Calu3 (cell line): Measurements from ENCODE around the gene JAKMIP2. TPM values are rescaled to one million over a fixed set of nuclear protein-coding genes. Genes with fewer than 3 reads are reported as not detected.

Source experiments
- BruUV-seq: library from RNA; stranded (reverse); fragments of 400-500 nt; replicated peaks from 2 replicates; lab custom pipeline; 2021; lab: Mats Ljungman, UMichigan
- CTCF ChIA-PET: fragments of 300-600 bp; sonication (Branson Sonifier 250); formaldehyde crosslinking; loops from one replicate; lab custom pipeline; 2022; ENCODE audit warnings: antibody characterized with exemption; lab: Charles Lee
- DNase-seq: peaks from one replicate; pipeline ENCODE4 v3.0.0; 2022
- H3K27ac Mint-ChIP-seq: one replicate; pipeline ENCODE4 v1.8.0; 2022; ENCODE audit warnings: mixed read lengths; ENCODE audit not compliant: unreplicated experiment
- H3K27me3 Mint-ChIP-seq: one replicate; pipeline ENCODE4 v1.8.0; 2022; ENCODE audit warnings: mixed read lengths; ENCODE audit not compliant: unreplicated experiment
- H3K36me3 Mint-ChIP-seq: one replicate; pipeline ENCODE4 v1.8.0; 2022; ENCODE audit warnings: mild to moderate bottlenecking, moderate library complexity, mixed read lengths; ENCODE audit not compliant: insufficient read depth, unreplicated experiment
- H3K4me1 Mint-ChIP-seq: one replicate; pipeline ENCODE4 v1.8.0; 2022; ENCODE audit warnings: mild to moderate bottlenecking, low read depth, mixed read lengths; ENCODE audit not compliant: unreplicated experiment
- H3K4me3 Mint-ChIP-seq: one replicate; pipeline ENCODE4 v1.8.0; 2022; ENCODE audit warnings: mild to moderate bottlenecking, low read depth, moderate library complexity, mixed read lengths; ENCODE audit not compliant: unreplicated experiment
- H3K9me3 Mint-ChIP-seq: one replicate; pipeline ENCODE4 v1.8.0; 2022; ENCODE audit warnings: low read depth, mixed read lengths; ENCODE audit not compliant: unreplicated experiment
- CTCF ChIP-seq: fragments of 200-600 bp; IDR thresholded peaks from one replicate; pipeline ENCODE4 v1.8.0; 2022; ENCODE audit warnings: antibody characterized with exemption; ENCODE audit not compliant: unreplicated experiment
- intact Hi-C: fragments of 100-400 bp; cut with micrococcal nuclease; formaldehyde crosslinking; loops from one replicate; pipeline ENCODE4 v1.10.0; 2022; ENCODE audit not compliant: unreplicated experiment
- total RNA-seq: library from RNA; stranded (reverse); gene quantifications from 2 replicates; pipeline ENCODE4 v1.2.3, GENCODE V29; 2022

JAKMIP2 gene
- total RNA-seq, 1 experiment from 2014 or later: not detected

GRCh38 chr5:147578228-147579024 is 204.1 kb downstream of the JAKMIP2 start:
- no TSS peak for BruUV-seq
- peak; percentile 42 for DNase-seq
- Mint-ChIP-seq H3K36me3 (no peaks in the 10 kb centered on the region), H3K9me3 (no peaks in the 10 kb centered on the region), H3K4me3 (no peak overlapping the region), H3K4me1 (no peaks in the 10 kb centered on the region), H3K27me3 (no peaks in the 10 kb centered on the region), H3K27ac (peak overlapping the region; percentile 1)
- TF ChIP-seq CTCF: peak; percentile 66
- CTCF ChIA-PET: interaction anchor here (0.6 to 2.2 kb wide), 18 partner anchors 19 to 354 kb away, joined by 3 to 22 read pairs (median 6); partner anchors contain the start of gene DPYSL3
- intact Hi-C loops: loop anchor here (2.0 to 5.0 kb wide), 4 partner anchors 114 to 356 kb away; no protein-coding TSS in a partner anchor

GRCh38 chr5:147576646-147577535 is 205.6 kb downstream of the JAKMIP2 start:
- BruUV-seq: no TSS peak
- no peak overlapping the region for H3K27ac Mint-ChIP-seq

GRCh38 chr5:147575598-147575997 is 206.9 kb downstream of the JAKMIP2 start:
- TF ChIP-seq CTCF: no peak
- CTCF ChIA-PET: interaction anchor here (1.2 kb wide), 1 partner anchor 115 kb away, joined by 3 read pairs; no protein-coding TSS in a partner anchor
- no peaks in the 10 kb centered on the region for H3K27me3 Mint-ChIP-seq
- H3K36me3 Mint-ChIP-seq: no peaks in the 10 kb centered on the region
- H3K9me3 Mint-ChIP-seq: no peaks in the 10 kb centered on the region
- intact Hi-C loops: loop anchor here (5.0 kb wide), 2 partner anchors 173 to 353 kb away; no protein-coding TSS in a partner anchor
- no TSS peak for BruUV-seq
- H3K4me1 Mint-ChIP-seq: no peaks in the 10 kb centered on the region
- no peak for DNase-seq
- H3K27ac Mint-ChIP-seq: no peak overlapping the region
- no peak overlapping the region for H3K4me3 Mint-ChIP-seq

More at GRCh38 chr5:147576646-147577535, 205.6 kb downstream of the JAKMIP2 start:
- H3K36me3 Mint-ChIP-seq: no peaks in the 10 kb centered on the region
- H3K4me3 Mint-ChIP-seq: no peak overlapping the region
- DNase-seq: peak; percentile 81
- no peaks in the 10 kb centered on the region for H3K9me3 Mint-ChIP-seq
- TF ChIP-seq CTCF: peak; percentile 86
- no peaks in the 10 kb centered on the region for H3K27me3 Mint-ChIP-seq
- intact Hi-C loops: loop anchor here (5.0 kb wide), 2 partner anchors 175 to 355 kb away; no protein-coding TSS in a partner anchor
- no peaks in the 10 kb centered on the region for H3K4me1 Mint-ChIP-seq
- CTCF ChIA-PET: interaction anchor here (0.6 to 2.2 kb wide), 14 partner anchors 9 to 606 kb away, joined by 3 to 10 read pairs (median 4); partner anchors contain the start of gene DPYSL3

GRCh38 chr5:147573211-147573610 is 209.3 kb downstream of the JAKMIP2 start:
- Mint-ChIP-seq H3K27me3 (no peaks in the 10 kb centered on the region), H3K9me3 (no peaks in the 10 kb centered on the region), H3K27ac (no peak overlapping the region), H3K36me3 (no peaks in the 10 kb centered on the region), H3K4me3 (no peak overlapping the region), H3K4me1 (peaks cover 6% of the 10 kb centered on the region)
- intact Hi-C loops: no loop called here
- CTCF ChIA-PET: no interaction called here
- DNase-seq: no peak
- no TSS peak for BruUV-seq
- no peak for TF ChIP-seq CTCF
